Measurements from ENCODE around the gene CMKLR1. TPM values are rescaled to one million over a fixed set of nuclear protein-coding genes. Genes with fewer than 3 reads are reported as not detected.

The CMKLR1 gene
- total RNA-seq, 4 donors from 2014 or later = 9.7 to 25.4 (median 13.0) TPM

GRCh38 chr12:108381787-108382436 is 42.8 kb upstream of the CMKLR1 start:
- Histone ChIP-seq H3K27ac (no peak overlapping the region), H3K4me1 (no peaks in the 10 kb centered on the region), H3K36me3 (no peaks in the 10 kb centered on the region), H3K9me3 (peaks cover 0 to 22% (median 0%) of the 10 kb centered on the region in 3 donors), H3K27me3 (no peaks in the 10 kb centered on the region), H3K4me3 (no peak overlapping the region)
- 37 to 46% methylated on average over 4 to 6 of the region's 8 CpGs for WGBS, 2 donors (ENCODE audit: low coverage in 1 of 2)
- TF ChIP-seq CTCF (IDR thresholded peaks at IDR 0.05) = no peak
- no peak for TF ChIP-seq POLR2A (IDR thresholded peaks at IDR 0.05)
- TF ChIP-seq EP300 (IDR thresholded peaks at IDR 0.05) = no peak
- TF ChIP-seq POLR2AphosphoS5 (IDR thresholded peaks at IDR 0.05) = no peak
- ATAC-seq = no peak

GRCh38 chr12:108380382-108380781 is 41.3 kb upstream of the CMKLR1 start:
- Histone ChIP-seq H3K27ac (no peak overlapping the region), H3K9me3 (peaks cover 0 to 26% (median 0%) of the 10 kb centered on the region in 3 donors), H3K27me3 (no peaks in the 10 kb centered on the region), H3K36me3 (no peaks in the 10 kb centered on the region), H3K4me1 (no peaks in the 10 kb centered on the region), H3K4me3 (no peak overlapping the region)
- no peak for ATAC-seq
- TF ChIP-seq EP300 (IDR thresholded peaks at IDR 0.05) (no peak), POLR2AphosphoS5 (IDR thresholded peaks at IDR 0.05) (no peak), CTCF (IDR thresholded peaks at IDR 0.05) (no peak), POLR2A (IDR thresholded peaks at IDR 0.05) (no peak)

GRCh38 chr12:108379823-108380222 is 40.7 kb upstream of the CMKLR1 start:
- no peak for TF ChIP-seq CTCF (IDR thresholded peaks at IDR 0.05)
- no peak for TF ChIP-seq POLR2A (IDR thresholded peaks at IDR 0.05)
- TF ChIP-seq POLR2AphosphoS5 (IDR thresholded peaks at IDR 0.05) = no peak
- no peak for TF ChIP-seq EP300 (IDR thresholded peaks at IDR 0.05)
- WGBS, 2 donors (ENCODE audit: low coverage in 1 of 2) = 58% methylated on average over 4 of the region's 4 CpGs; no CpG with 5 or more reads in 1 of the 2 donors

GRCh38 chr12:108378926-108379325 is 39.8 kb upstream of the CMKLR1 start:
- no peaks in the 10 kb centered on the region for H3K27me3 ChIP-seq
- H3K4me1 ChIP-seq = no peaks in the 10 kb centered on the region
- H3K9me3 ChIP-seq = peaks cover 0 to 21% (median 0%) of the 10 kb centered on the region in 3 donors
- no peak overlapping the region for H3K27ac ChIP-seq
- ATAC-seq = no peak
- no peak overlapping the region for H3K4me3 ChIP-seq
- TF ChIP-seq POLR2A (IDR thresholded peaks at IDR 0.05) (no peak), POLR2AphosphoS5 (IDR thresholded peaks at IDR 0.05) (no peak), CTCF (IDR thresholded peaks at IDR 0.05) (no peak)
- no peaks in the 10 kb centered on the region for H3K36me3 ChIP-seq
- WGBS, 2 donors (ENCODE audit: low coverage in 1 of 2) = 93% methylated on average over 3 of the region's 3 CpGs; no CpG with 5 or more reads in 1 of the 2 donors

More at GRCh38 chr12:108379823-108380222, 40.7 kb upstream of the CMKLR1 start:
- Histone ChIP-seq H3K9me3 (peaks cover 0 to 20% (median 0%) of the 10 kb centered on the region in 3 donors), H3K27me3 (no peaks in the 10 kb centered on the region), H3K27ac (no peak overlapping the region), H3K4me3 (no peak overlapping the region), H3K4me1 (no peaks in the 10 kb centered on the region), H3K36me3 (no peaks in the 10 kb centered on the region)
- ATAC-seq = no peak

- Histone ChIP-seq H3K27ac (no peak overlapping the region), H3K4me1 (peaks cover 0 to 2% (median 0%) of the 10 kb centered on the region in 3 donors), H3K27me3 (no peaks in the 10 kb centered on the region), H3K4me3 (no peak overlapping the region), H3K36me3 (no peaks in the 10 kb centered on the region), H3K9me3 (peaks cover 0 to 34% (median 0%) of the 10 kb centered on the region in 3 donors)
- TF ChIP-seq POLR2A (IDR thresholded peaks at IDR 0.05) (no peak), POLR2AphosphoS5 (IDR thresholded peaks at IDR 0.05) (no peak), CTCF (IDR thresholded peaks at IDR 0.05) (no peak)
- WGBS, 2 donors (ENCODE audit: low coverage in 1 of 2) = 6 to 50% methylated on average over 1 of the region's 1 CpG
- ATAC-seq = no peak
Observed at GRCh38 chr12:108377260-108377659, 38.1 kb upstream of the CMKLR1 start.

Data from gastroesophageal sphincter (tissue), 4 donors.